Measurements from ENCODE around the gene RIPOR3. TPM values are rescaled to one million over a fixed set of nuclear protein-coding genes. Genes with fewer than 3 reads are reported as not detected.

The RIPOR3 gene
- total and polyA plus RNA-seq, 9 of the 15 experiments (the other 6 are each of a cell fraction or from before 2014, with no cell fraction given), result 3.3 to 62.7 (median 21.4) TPM

DNA sequence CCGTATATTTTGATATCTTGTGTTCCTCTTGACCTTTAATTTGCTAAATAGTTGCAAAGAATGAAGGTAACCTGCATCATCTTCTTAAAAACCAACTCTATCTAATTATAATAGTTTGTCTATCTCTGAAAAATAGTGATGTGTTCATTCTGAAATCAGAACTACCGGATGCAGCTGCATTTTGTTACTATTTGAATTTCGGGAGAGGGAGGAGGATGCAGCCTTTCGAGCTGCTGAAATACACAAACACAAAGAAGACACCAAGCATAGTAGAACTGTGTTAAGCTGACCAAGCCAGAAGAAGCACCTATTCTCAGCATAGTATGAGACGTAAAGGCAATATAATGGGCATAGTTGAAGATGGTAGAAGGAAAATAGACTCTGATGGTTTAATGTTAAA lies 148.0 kb downstream of the RIPOR3 start (continued):
- TF ChIP-seq TAF15 (IDR thresholded peaks at IDR 0.05; ENCODE audit: low read depth, low read length) (no peak), RCOR1 (IDR thresholded peaks at IDR 0.05; ENCODE audit: borderline replicate concordance in 1 of 2, low read depth in 2 of 2, low read length in 2 of 2) (no peak), KDM2B (CRISPR knock-in tag; IDR thresholded peaks at IDR 0.05) (no peak)

- CTCF ChIA-PET (ENCODE audit: low intra/inter-chr PET ratio), result no interaction called here
- FAIRE-seq (peak; percentile 91), DNase-seq (ENCODE audit: extremely low read depth in 1 of 4, low spot score in 3 of 4) (peak in 2 of 4 experiments; percentile 33 to 60), ATAC-seq (peak; percentile 79)
- peak overlapping the region in 1 of 2 experiments; percentile 38; a peak in 2 of 4 replicates for H3K9ac ChIP-seq (ENCODE audit: insufficient read depth in 1 of 2, low read depth in 2 of 2, low read length in 2 of 2)
- POLR2A ChIA-PET, result interaction anchor here (0.5 to 2.1 kb wide), 10 partner anchors 8 to 41 kb away, joined by 3 to 10 read pairs (median 4); no protein-coding TSS in a partner anchor
- H3K4me3 ChIP-seq, result no peak overlapping the region
- H3K27ac ChIP-seq (ENCODE audit: extremely low read depth, low read depth, low read length), result peak overlapping the region; percentile 71; the same call in 1 of the 3 replicates
- peaks cover 35% of the 10 kb centered on the region; the same call in 1 of the 3 replicates for H3K36me3 ChIP-seq (ENCODE audit: control insufficient read depth, insufficient read depth, low read length)
- H2AFZ ChIP-seq (ENCODE audit: low read depth, low read length), result no peak overlapping the region; the same call in 1 of the 2 replicates
- H3K79me2 ChIP-seq (ENCODE audit: control insufficient read depth, insufficient read depth, low read length), result peaks cover 92% of the 10 kb centered on the region
- peaks cover 6% of the 10 kb centered on the region for H3K9me1 ChIP-seq (ENCODE audit: control insufficient read depth, insufficient read depth, low read length)
- peaks cover 23% of the 10 kb centered on the region for H4K20me1 ChIP-seq (replicated peaks; ENCODE audit: control insufficient read depth, insufficient read depth, low read length)
- H3K9me3 ChIP-seq (replicated peaks; ENCODE audit: control insufficient read depth, insufficient read depth, low read depth, low read length), result no peaks in the 10 kb centered on the region
- peak overlapping the region; percentile 37 for H3K4me2 ChIP-seq (ENCODE audit: insufficient read depth, low read length)
- no peaks in the 10 kb centered on the region for H3K27me3 ChIP-seq (ENCODE audit: control insufficient read depth in 2 of 2, insufficient read depth in 2 of 2, low read length in 2 of 2)
- H3K4me1 ChIP-seq (replicated peaks in 1 of 2; ENCODE audit: control insufficient read depth in 2 of 2, insufficient read depth in 2 of 2, low read length in 2 of 2), result peaks cover 5 to 23% of the 10 kb centered on the region in 2 experiments; a peak in 4 of 5 replicates
- in situ Hi-C loops (cut with MboI) (no loop called here), intact Hi-C loops (cut with micrococcal nuclease) (no loop called here)
- BruUV-seq (replicated peaks), result no TSS peak
- 20% methylated on average over 5 of the region's 5 CpGs for WGBS (ENCODE audit: insufficient coverage, low coverage, missing lambda C conversion rate)
- TF ChIP-seq ETV1 (tag; conservative IDR thresholded peaks at IDR 0.05; ENCODE audit: low read depth) (peak; percentile 76), MEIS2 (IDR thresholded peaks at IDR 0.05; ENCODE audit: partially characterized antibody) (peak; percentile 98), ZFP1 (CRISPR knock-in tag; IDR thresholded peaks at IDR 0.05) (no peak), DLX4 (CRISPR knock-in tag; IDR thresholded peaks at IDR 0.05) (no peak), RCOR1 (IDR thresholded peaks at IDR 0.05; ENCODE audit: borderline replicate concordance in 1 of 2, low read depth in 2 of 2, low read length in 2 of 2) (peak in 1 of 2 experiments; percentile 46; a peak in 1 of 4 replicates), ZBTB7A (IDR thresholded peaks at IDR 0.05; ENCODE audit: borderline replicate concordance, control insufficient read depth, low read depth, low read length) (no peak), CTBP1 (IDR thresholded peaks at IDR 0.05; ENCODE audit: borderline replicate concordance) (peak; percentile 36; the same call in 1 of the 2 replicates), ZNF518B (CRISPR knock-in tag; IDR thresholded peaks at IDR 0.05) (no peak), ZNF766 (CRISPR knock-in tag; conservative IDR thresholded peaks at IDR 0.05) (peak; percentile 92)
- TF ChIP-seq, protein P1, sequence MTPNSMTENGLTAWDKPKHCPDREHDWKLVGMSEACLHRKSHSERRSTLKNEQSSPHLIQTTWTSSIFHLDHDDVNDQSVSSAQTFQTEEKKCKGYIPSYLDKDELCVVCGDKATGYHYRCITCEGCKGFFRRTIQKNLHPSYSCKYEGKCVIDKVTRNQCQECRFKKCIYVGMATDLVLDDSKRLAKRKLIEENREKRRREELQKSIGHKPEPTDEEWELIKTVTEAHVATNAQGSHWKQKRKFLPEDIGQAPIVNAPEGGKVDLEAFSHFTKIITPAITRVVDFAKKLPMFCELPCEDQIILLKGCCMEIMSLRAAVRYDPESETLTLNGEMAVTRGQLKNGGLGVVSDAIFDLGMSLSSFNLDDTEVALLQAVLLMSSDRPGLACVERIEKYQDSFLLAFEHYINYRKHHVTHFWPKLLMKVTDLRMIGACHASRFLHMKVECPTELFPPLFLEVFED (CRISPR knock-in tag; conservative IDR thresholded peaks at IDR 0.05), result no peak
- TF ChIP-seq, protein P2, sequence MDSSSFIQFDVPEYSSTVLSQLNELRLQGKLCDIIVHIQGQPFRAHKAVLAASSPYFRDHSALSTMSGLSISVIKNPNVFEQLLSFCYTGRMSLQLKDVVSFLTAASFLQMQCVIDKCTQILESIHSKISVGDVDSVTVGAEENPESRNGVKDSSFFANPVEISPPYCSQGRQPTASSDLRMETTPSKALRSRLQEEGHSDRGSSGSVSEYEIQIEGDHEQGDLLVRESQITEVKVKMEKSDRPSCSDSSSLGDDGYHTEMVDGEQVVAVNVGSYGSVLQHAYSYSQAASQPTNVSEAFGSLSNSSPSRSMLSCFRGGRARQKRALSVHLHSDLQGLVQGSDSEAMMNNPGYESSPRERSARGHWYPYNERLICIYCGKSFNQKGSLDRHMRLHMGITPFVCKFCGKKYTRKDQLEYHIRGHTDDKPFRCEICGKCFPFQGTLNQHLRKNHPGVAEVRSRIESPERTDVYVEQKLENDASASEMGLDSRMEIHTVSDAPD (CRISPR knock-in tag; IDR thresholded peaks at IDR 0.05), result no peak
These were observed 149.7 kb downstream of the RIPOR3 start for GRCh38 chr20:50541606-50542041.

Measured in K562 (cell line).